Superior temporal gyrus (tissue), 1 donor: ENCODE measurements around the gene GDPD4.

ENCODE experiments used
- DNase-seq: peaks from one replicate; pipeline ENCODE4 v3.0.0-alpha.2; 2016; ENCODE audit errors: extremely low spot score

The GDPD4 gene

GRCh38 chr11:77190331-77191075, 111.0 kb downstream of the GDPD4 start:
- DNase-seq: no peak

- no peak for DNase-seq
Observed at GRCh38 chr11:77189588-77190210, 111.8 kb downstream of the GDPD4 start.

GRCh38 chr11:77188633-77189491, 112.6 kb downstream of the GDPD4 start:
- DNase-seq: no peak

GRCh38 chr11:77187776-77188632, 113.5 kb downstream of the GDPD4 start:
- DNase-seq: peak; percentile 92

GRCh38 chr11:77187111-77187750, 114.3 kb downstream of the GDPD4 start:
- no peak for DNase-seq

- DNase-seq: no peak
Observed at GRCh38 chr11:77186302-77186701, 115.2 kb downstream of the GDPD4 start.

- no peak for DNase-seq
Observed at GRCh38 chr11:77184136-77184860, 117.2 kb downstream of the GDPD4 start.

- peak; percentile 36 for DNase-seq
Observed at GRCh38 chr11:77183431-77183984, 118.0 kb downstream of the GDPD4 start.

GRCh38 chr11:77182542-77183430, 118.7 kb downstream of the GDPD4 start:
- no peak for DNase-seq

GRCh38 chr11:77181799-77182541, 119.5 kb downstream of the GDPD4 start:
- DNase-seq: no peak

- no peak for DNase-seq
Observed at GRCh38 chr11:77181226-77181625, 120.3 kb downstream of the GDPD4 start.

- DNase-seq: no peak
Observed at GRCh38 chr11:77180346-77180745, 121.1 kb downstream of the GDPD4 start.

GRCh38 chr11:77179681-77180080, 121.8 kb downstream of the GDPD4 start:
- DNase-seq: no peak

GRCh38 chr11:77179048-77179447, 122.4 kb downstream of the GDPD4 start:
- DNase-seq: no peak

- no peak for DNase-seq
Observed at GRCh38 chr11:77178150-77178549, 123.3 kb downstream of the GDPD4 start.

GRCh38 chr11:77176996-77177395, 124.5 kb downstream of the GDPD4 start:
- no peak for DNase-seq

GRCh38 chr11:77175869-77176539, 125.5 kb downstream of the GDPD4 start:
- no peak for DNase-seq
